WTC11 (cell line): ENCODE results near the gene TES. TPM values are rescaled to one million over a fixed set of nuclear protein-coding genes. Genes with fewer than 3 reads are reported as not detected.

Experiments
- ATAC-seq: fragments of 200-7000 bp; cut with Tn5 transposase; 2 replicates; pipeline ENCODE4 v1.10.0; 2021; ENCODE audit warnings: mild to moderate bottlenecking, moderate library complexity
- CTCF ChIA-PET: fragments of 300-600 bp; sonication (Branson Sonifier 250); formaldehyde crosslinking; loops from one replicate; lab custom pipeline; 2021; ENCODE audit warnings: antibody characterized with exemption; lab: Charles Lee
- POLR2A ChIA-PET: fragments of 350-600 bp; sonication (Branson Sonifier 250); formaldehyde crosslinking; loops from one replicate; lab custom pipeline; 2021; ENCODE audit warnings: antibody characterized with exemption; lab: Charles Lee
- DNase-seq: peaks from one replicate; pipeline ENCODE4 v3.0.0; 2021; ENCODE audit warnings: low spot score
- H3K27ac Mint-ChIP-seq: 2 replicates; pipeline ENCODE4 v1.8.0; 2021; ENCODE audit warnings: mixed read lengths
- H3K27me3 Mint-ChIP-seq: 2 replicates; pipeline ENCODE4 v1.8.0; 2021; ENCODE audit warnings: low read depth, mild to moderate bottlenecking, moderate library complexity, mixed read lengths
- H3K36me3 Mint-ChIP-seq: 2 replicates; pipeline ENCODE4 v1.8.0; 2021; ENCODE audit warnings: mixed read lengths
- H3K4me1 Mint-ChIP-seq: 2 replicates; pipeline ENCODE4 v1.8.0; 2022; ENCODE audit warnings: mixed read lengths
- H3K4me3 Mint-ChIP-seq: 2 replicates; pipeline ENCODE4 v1.8.0; 2021; ENCODE audit warnings: mild to moderate bottlenecking, moderate library complexity, mixed read lengths
- H3K9me3 Mint-ChIP-seq: 2 replicates; pipeline ENCODE4 v1.8.0; 2021; ENCODE audit warnings: mixed read lengths
- CREB1 ChIP-seq: sonication (generic); formaldehyde crosslinking; IDR thresholded peaks from 2 replicates; pipeline ENCODE4 v1.8.0; 2023; ENCODE audit warnings: mild to moderate bottlenecking, missing genetic modification reagents
- CREM ChIP-seq: sonication (generic); formaldehyde crosslinking; IDR thresholded peaks from 2 replicates; pipeline ENCODE4 v1.8.1; 2022; ENCODE audit warnings: mild to moderate bottlenecking, missing genetic modification reagents, moderate library complexity
- GABPB1 ChIP-seq: sonication (generic); formaldehyde crosslinking; IDR thresholded peaks from 2 replicates; pipeline ENCODE4 v1.8.1; 2023; ENCODE audit warnings: mild to moderate bottlenecking, missing genetic modification reagents
- HMGA2 ChIP-seq: fragments of 250-450 bp; sonication (Bioruptor Pico); IDR thresholded peaks from 2 replicates; pipeline ENCODE4 v1.4.0; 2021; ENCODE audit warnings: mild to moderate bottlenecking, moderate library complexity
- RORB ChIP-seq: fragments of 250-450 bp; sonication (Bioruptor Pico); IDR thresholded peaks from 2 replicates; pipeline ENCODE4 v1.9.0; 2021; ENCODE audit warnings: mild to moderate bottlenecking
- ZNF317 ChIP-seq: sonication (generic); formaldehyde crosslinking; IDR thresholded peaks from 2 replicates; pipeline ENCODE4 v1.8.1; 2023; ENCODE audit warnings: low read depth, mild to moderate bottlenecking, moderate library complexity, missing genetic modification reagents, borderline replicate concordance
- ZNF416 ChIP-seq: fragments of 250-450 bp; sonication (Bioruptor Pico); IDR thresholded peaks from 2 replicates; pipeline ENCODE4 v1.9.0; 2021; ENCODE audit warnings: mild to moderate bottlenecking, inconsistent platforms
- total RNA-seq: library from RNA; stranded (reverse); gene quantifications from 3 replicates; pipeline ENCODE4 v1.2.3, GENCODE V29; 2021
- TF ChIP-seq, protein P1 (sequence below): sonication (generic); formaldehyde crosslinking; IDR thresholded peaks from 2 replicates; pipeline ENCODE4 v1.8.1; 2022; ENCODE audit warnings: low read depth, mild to moderate bottlenecking, moderate library complexity, missing genetic modification reagents, borderline replicate concordance
- TF ChIP-seq, protein P2 (sequence below): sonication (generic); formaldehyde crosslinking; IDR thresholded peaks from 2 replicates; pipeline ENCODE4 v1.8.1; 2023; ENCODE audit warnings: mild to moderate bottlenecking, missing genetic modification reagents
- TF ChIP-seq, protein P3 (sequence below): sonication (generic); formaldehyde crosslinking; IDR thresholded peaks from 2 replicates; pipeline ENCODE4 v1.8.0; 2022; ENCODE audit warnings: missing genetic modification reagents
- TF ChIP-seq, protein P4 (sequence below): sonication (generic); formaldehyde crosslinking; IDR thresholded peaks from 2 replicates; pipeline ENCODE4 v1.8.0; 2023; ENCODE audit warnings: missing genetic modification reagents
- TF ChIP-seq, protein P5 (sequence below): sonication (generic); formaldehyde crosslinking; IDR thresholded peaks from 2 replicates; pipeline ENCODE4 v1.8.1; 2023; ENCODE audit warnings: mild to moderate bottlenecking, moderate library complexity, missing genetic modification reagents
- TF ChIP-seq, protein P6 (sequence below): sonication (generic); formaldehyde crosslinking; IDR thresholded peaks from 2 replicates; pipeline ENCODE4 v1.8.1; 2023; ENCODE audit warnings: mild to moderate bottlenecking, missing genetic modification reagents, moderate library complexity

The TES gene
- total RNA-seq, 1 experiment from 2014 or later, result 48.5 TPM

DNA sequence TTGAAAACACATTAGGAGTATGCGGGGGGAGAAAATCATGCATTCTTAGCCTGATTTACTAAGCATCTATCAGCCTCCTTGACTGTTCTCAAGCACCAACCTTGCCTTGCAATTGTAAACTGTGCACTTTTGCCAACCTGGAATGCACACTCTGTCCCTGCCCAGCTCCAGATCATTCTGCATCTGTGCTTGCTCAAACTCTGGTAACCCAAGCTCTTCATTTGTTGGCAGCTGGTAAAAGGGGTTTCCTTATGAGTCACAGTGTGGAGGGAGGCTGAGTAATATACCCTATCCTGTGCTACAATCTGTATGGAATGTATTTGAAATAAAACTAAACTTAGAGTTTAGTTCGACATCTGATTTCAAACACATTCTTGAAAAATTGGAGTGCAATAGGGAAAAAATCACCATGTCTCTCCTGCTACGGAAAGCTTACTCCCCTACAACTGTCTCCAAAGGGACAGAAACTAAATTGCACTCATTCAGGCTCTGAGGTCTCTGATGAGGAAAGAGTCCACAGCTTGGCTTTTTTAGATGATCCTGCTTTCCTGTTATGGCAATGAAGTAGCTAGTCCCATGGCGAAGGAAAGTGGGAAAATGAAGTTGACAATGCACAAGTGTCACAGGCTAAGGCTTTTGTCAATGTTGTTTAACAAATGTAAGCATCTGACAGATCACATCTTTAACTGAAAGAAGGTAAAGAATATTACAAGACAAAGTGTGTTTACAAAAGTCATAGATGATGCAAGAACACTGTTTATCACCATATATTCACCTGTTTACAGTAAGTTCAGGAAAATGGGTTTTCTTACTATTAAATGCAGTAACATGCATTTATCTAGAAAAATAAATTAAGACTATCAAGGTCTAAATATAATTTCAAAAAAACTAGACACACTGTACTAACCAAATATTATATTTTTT, 61.9 kb downstream of the TES start:
- Mint-ChIP-seq H3K27ac (peak overlapping the region; percentile 41; the same call in 1 of the 2 replicates), H3K36me3 (no peaks in the 10 kb centered on the region), H3K4me3 (no peak overlapping the region), H3K9me3 (no peaks in the 10 kb centered on the region), H3K27me3 (no peaks in the 10 kb centered on the region), H3K4me1 (peaks cover 21% of the 10 kb centered on the region)
- CTCF ChIA-PET, result interaction anchor here (0.6 to 1.8 kb wide), 5 partner anchors 22 to 319 kb away, joined by 3 to 6 read pairs (median 4); no protein-coding TSS in a partner anchor
- POLR2A ChIA-PET, result no interaction called here
- DNase-seq, result no peak
- peak; percentile 52 for ATAC-seq
- TF ChIP-seq GABPB1 (CRISPR knock-in tag) (no peak), CREM (CRISPR knock-in tag) (no peak), HMGA2 (CRISPR knock-in tag) (no peak), ZNF416 (no peak)
- TF ChIP-seq, protein P1, sequence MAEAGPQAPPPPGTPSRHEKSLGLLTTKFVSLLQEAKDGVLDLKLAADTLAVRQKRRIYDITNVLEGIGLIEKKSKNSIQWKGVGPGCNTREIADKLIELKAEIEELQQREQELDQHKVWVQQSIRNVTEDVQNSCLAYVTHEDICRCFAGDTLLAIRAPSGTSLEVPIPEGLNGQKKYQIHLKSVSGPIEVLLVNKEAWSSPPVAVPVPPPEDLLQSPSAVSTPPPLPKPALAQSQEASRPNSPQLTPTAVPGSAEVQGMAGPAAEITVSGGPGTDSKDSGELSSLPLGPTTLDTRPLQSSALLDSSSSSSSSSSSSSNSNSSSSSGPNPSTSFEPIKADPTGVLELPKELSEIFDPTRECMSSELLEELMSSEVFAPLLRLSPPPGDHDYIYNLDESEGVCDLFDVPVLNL (CRISPR knock-in tag), result no peak
- TF ChIP-seq, protein P2, sequence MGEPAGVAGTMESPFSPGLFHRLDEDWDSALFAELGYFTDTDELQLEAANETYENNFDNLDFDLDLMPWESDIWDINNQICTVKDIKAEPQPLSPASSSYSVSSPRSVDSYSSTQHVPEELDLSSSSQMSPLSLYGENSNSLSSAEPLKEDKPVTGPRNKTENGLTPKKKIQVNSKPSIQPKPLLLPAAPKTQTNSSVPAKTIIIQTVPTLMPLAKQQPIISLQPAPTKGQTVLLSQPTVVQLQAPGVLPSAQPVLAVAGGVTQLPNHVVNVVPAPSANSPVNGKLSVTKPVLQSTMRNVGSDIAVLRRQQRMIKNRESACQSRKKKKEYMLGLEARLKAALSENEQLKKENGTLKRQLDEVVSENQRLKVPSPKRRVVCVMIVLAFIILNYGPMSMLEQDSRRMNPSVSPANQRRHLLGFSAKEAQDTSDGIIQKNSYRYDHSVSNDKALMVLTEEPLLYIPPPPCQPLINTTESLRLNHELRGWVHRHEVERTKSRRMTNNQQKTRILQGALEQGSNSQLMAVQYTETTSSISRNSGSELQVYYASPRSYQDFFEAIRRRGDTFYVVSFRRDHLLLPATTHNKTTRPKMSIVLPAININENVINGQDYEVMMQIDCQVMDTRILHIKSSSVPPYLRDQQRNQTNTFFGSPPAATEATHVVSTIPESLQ (CRISPR knock-in tag), result no peak
- TF ChIP-seq, protein P3, sequence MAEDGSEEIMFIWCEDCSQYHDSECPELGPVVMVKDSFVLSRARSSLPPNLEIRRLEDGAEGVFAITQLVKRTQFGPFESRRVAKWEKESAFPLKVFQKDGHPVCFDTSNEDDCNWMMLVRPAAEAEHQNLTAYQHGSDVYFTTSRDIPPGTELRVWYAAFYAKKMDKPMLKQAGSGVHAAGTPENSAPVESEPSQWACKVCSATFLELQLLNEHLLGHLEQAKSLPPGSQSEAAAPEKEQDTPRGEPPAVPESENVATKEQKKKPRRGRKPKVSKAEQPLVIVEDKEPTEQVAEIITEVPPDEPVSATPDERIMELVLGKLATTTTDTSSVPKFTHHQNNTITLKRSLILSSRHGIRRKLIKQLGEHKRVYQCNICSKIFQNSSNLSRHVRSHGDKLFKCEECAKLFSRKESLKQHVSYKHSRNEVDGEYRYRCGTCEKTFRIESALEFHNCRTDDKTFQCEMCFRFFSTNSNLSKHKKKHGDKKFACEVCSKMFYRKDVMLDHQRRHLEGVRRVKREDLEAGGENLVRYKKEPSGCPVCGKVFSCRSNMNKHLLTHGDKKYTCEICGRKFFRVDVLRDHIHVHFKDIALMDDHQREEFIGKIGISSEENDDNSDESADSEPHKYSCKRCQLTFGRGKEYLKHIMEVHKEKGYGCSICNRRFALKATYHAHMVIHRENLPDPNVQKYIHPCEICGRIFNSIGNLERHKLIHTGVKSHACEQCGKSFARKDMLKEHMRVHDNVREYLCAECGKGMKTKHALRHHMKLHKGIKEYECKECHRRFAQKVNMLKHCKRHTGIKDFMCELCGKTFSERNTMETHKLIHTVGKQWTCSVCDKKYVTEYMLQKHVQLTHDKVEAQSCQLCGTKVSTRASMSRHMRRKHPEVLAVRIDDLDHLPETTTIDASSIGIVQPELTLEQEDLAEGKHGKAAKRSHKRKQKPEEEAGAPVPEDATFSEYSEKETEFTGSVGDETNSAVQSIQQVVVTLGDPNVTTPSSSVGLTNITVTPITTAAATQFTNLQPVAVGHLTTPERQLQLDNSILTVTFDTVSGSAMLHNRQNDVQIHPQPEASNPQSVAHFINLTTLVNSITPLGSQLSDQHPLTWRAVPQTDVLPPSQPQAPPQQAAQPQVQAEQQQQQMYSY (CRISPR knock-in tag), result no peak
- TF ChIP-seq, protein P4, sequence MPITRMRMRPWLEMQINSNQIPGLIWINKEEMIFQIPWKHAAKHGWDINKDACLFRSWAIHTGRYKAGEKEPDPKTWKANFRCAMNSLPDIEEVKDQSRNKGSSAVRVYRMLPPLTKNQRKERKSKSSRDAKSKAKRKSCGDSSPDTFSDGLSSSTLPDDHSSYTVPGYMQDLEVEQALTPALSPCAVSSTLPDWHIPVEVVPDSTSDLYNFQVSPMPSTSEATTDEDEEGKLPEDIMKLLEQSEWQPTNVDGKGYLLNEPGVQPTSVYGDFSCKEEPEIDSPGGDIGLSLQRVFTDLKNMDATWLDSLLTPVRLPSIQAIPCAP (CRISPR knock-in tag), result no peak

DNA sequence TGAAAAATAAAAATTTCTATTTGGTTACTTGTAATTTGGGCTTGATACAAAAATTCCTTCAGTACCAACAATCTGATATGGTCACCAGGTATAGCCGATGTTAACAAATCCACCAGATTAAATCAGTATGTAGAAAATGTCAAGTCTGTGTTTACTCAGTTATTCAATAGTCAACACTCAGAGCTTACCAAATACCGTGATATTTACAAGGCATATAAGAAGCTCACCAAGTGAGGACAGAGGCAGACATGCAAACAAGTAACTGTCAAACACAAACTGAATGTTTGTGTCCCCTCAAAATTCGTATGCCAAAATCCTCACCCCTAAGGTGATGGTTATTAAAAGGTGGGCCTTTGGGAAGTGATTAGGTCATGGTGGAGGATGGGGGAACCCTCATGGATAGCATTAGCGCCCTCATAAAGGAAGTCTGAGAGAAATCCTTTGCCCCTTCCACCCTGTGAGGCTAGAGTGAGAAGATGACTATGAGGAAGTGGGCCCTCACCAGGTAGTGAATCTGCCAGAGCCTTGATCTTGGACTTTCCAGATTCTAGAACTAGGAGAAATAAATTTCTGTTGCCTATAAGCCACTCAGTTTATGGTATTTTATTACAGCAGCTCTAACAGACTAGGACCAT, 63.1 kb downstream of the TES start:
- Mint-ChIP-seq H3K36me3 (no peaks in the 10 kb centered on the region), H3K27me3 (no peaks in the 10 kb centered on the region), H3K4me3 (no peak overlapping the region), H3K4me1 (peaks cover 25% of the 10 kb centered on the region), H3K9me3 (no peaks in the 10 kb centered on the region), H3K27ac (no peak overlapping the region)
- POLR2A ChIA-PET, result no interaction called here
- CTCF ChIA-PET, result no interaction called here
- DNase-seq, result no peak
- ATAC-seq, result no peak
- TF ChIP-seq, protein P5, sequence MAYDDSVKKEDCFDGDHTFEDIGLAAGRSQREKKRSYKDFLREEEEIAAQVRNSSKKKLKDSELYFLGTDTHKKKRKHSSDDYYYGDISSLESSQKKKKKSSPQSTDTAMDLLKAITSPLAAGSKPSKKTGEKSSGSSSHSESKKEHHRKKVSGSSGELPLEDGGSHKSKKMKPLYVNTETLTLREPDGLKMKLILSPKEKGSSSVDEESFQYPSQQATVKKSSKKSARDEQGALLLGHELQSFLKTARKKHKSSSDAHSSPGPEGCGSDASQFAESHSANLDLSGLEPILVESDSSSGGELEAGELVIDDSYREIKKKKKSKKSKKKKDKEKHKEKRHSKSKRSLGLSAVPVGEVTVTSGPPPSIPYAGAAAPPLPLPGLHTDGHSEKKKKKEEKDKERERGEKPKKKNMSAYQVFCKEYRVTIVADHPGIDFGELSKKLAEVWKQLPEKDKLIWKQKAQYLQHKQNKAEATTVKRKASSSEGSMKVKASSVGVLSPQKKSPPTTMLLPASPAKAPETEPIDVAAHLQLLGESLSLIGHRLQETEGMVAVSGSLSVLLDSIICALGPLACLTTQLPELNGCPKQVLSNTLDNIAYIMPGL (CRISPR knock-in tag), result no peak
- TF ChIP-seq, protein P6, sequence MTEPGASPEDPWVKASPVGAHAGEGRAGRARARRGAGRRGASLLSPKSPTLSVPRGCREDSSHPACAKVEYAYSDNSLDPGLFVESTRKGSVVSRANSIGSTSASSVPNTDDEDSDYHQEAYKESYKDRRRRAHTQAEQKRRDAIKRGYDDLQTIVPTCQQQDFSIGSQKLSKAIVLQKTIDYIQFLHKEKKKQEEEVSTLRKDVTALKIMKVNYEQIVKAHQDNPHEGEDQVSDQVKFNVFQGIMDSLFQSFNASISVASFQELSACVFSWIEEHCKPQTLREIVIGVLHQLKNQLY (CRISPR knock-in tag), result no peak
- TF ChIP-seq CREB1 (CRISPR knock-in tag) (no peak), RORB (CRISPR knock-in tag) (no peak), ZNF317 (CRISPR knock-in tag) (no peak)
